Fibroblast of lung (primary cell): ENCODE data around the gene KASH5.
"Not testable (repeated sequence)": the region's sequence is repeated elsewhere in the genome, so short reads cannot be mapped to it uniquely, and the experiment has no call there.

Source experiments
- EZH2 ChIP-seq: IDR thresholded peaks from 2 replicates; pipeline ENCODE4 v1.5.1; 2012; ENCODE audit warnings: low read length, control low read depth, mild to moderate bottlenecking; ENCODE audit errors: missing control alignments
- TF ChIP-seq, protein P1 (sequence below), 2 donors: IDR thresholded peaks in 1 of 2; conservative IDR thresholded peaks in 1 of 2; 1 replicate in 1 of 2; 2 replicates in 1 of 2; pipeline ENCODE4 v1.5.1; 2011 to 2012; ENCODE audit warnings: low read length in 2 of 2, control low read depth in 1 of 2, inconsistent platforms in 1 of 2, low read depth in 1 of 2, mild to moderate bottlenecking in 1 of 2

DNA sequence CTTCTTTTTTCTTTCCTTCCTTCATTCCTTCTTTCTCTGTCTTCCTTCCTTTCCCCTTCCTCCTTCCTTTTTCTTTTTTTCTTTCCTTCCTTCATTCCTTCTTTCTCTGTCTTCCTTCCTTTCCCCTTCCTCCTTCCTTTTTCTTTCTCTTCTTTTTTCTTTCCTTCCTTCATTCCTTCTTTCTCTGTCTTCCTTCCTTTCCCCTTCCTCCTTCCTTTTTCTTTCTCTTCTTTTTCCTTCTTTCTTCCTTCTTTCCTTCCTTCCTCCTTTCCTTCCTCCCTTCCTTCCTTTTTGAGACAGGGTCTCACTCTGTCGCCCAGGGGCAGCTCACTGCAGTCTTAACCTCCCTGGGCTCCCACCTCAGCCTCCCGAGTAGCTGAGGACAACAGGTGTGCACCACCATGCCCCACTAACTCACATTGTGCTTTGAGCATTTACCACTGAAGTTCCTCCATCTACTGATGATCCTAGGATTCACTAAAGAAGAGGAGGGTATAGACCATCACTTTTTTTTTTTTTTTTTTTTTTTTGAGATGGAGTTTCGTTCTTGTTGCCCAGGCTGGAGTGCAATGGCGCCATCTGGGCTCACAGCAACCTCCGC, 56.2 kb downstream of the KASH5 start:
- not testable (repeated sequence) for TF ChIP-seq EZH2
- TF ChIP-seq, protein P1, sequence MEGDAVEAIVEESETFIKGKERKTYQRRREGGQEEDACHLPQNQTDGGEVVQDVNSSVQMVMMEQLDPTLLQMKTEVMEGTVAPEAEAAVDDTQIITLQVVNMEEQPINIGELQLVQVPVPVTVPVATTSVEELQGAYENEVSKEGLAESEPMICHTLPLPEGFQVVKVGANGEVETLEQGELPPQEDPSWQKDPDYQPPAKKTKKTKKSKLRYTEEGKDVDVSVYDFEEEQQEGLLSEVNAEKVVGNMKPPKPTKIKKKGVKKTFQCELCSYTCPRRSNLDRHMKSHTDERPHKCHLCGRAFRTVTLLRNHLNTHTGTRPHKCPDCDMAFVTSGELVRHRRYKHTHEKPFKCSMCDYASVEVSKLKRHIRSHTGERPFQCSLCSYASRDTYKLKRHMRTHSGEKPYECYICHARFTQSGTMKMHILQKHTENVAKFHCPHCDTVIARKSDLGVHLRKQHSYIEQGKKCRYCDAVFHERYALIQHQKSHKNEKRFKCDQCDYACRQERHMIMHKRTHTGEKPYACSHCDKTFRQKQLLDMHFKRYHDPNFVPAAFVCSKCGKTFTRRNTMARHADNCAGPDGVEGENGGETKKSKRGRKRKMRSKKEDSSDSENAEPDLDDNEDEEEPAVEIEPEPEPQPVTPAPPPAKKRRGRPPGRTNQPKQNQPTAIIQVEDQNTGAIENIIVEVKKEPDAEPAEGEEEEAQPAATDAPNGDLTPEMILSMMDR (conservative IDR thresholded peaks at IDR 0.05 in 1 of 2, IDR thresholded peaks at IDR 0.05 in 1 of 2; ENCODE audit: low read depth in 1 of 2, low read length in 2 of 2) = not testable (repeated sequence)
